ENCODE results near the gene KDM4D. TPM values are rescaled to one million over a fixed set of nuclear protein-coding genes. Genes with fewer than 3 reads are reported as not detected.
A peak's percentile ranks its signal among the peaks of the same experiment; 100 is the strongest.
"Not testable (repeated sequence)": the region's sequence is repeated elsewhere in the genome, so short reads cannot be mapped to it uniquely, and the experiment has no call there.

Gene KDM4D
- total RNA-seq, 1 experiment from 2014 or later, result 2.4 TPM

GRCh38 chr11:94928117-94928990, 45.2 kb upstream of the KDM4D start:
- no peaks in the 10 kb centered on the region for H3K27me3 Mint-ChIP-seq (ENCODE audit: low read depth)
- H3K4me1 Mint-ChIP-seq, result peaks cover 14% of the 10 kb centered on the region
- ChIA-PET CTCF (interaction anchor here (1.2 kb wide), 1 partner anchor 305 kb away, joined by 4 read pairs; no protein-coding TSS in a partner anchor), POLR2A (interaction anchor here (0.6 kb wide), 1 partner anchor 1135 kb away, joined by 7 read pairs; no protein-coding TSS in a partner anchor)
- no peak for ATAC-seq
- peaks cover 4% of the 10 kb centered on the region for H3K9me3 Mint-ChIP-seq
- no peak for DNase-seq (ENCODE audit: low spot score)
- no peak overlapping the region for H3K27ac Mint-ChIP-seq
- H3K4me3 Mint-ChIP-seq, result no peak overlapping the region
- TF ChIP-seq CDX4 (CRISPR knock-in tag; IDR thresholded peaks at IDR 0.05; ENCODE audit: borderline replicate concordance) (no peak), ELF4 (CRISPR knock-in tag; IDR thresholded peaks at IDR 0.05; ENCODE audit: low read depth) (no peak), ZBTB43 (CRISPR knock-in tag; IDR thresholded peaks at IDR 0.05) (no peak), FOXP4 (CRISPR knock-in tag; IDR thresholded peaks at IDR 0.05) (no peak), RORB (CRISPR knock-in tag; IDR thresholded peaks at IDR 0.05) (no peak), ZBTB21 (CRISPR knock-in tag; IDR thresholded peaks at IDR 0.05; ENCODE audit: borderline replicate concordance) (no peak)
- no peaks in the 10 kb centered on the region for H3K36me3 Mint-ChIP-seq

- CTCF ChIA-PET; H3K27ac Mint-ChIP-seq; H3K9me3 Mint-ChIP-seq; ATAC-seq; H3K4me3 Mint-ChIP-seq; H3K36me3 Mint-ChIP-seq; POLR2A ChIA-PET; DNase-seq (ENCODE audit: low spot score); H3K27me3 Mint-ChIP-seq (ENCODE audit: low read depth): not testable (repeated sequence)
- peaks cover 31% of the 10 kb centered on the region for H3K4me1 Mint-ChIP-seq
Observed at GRCh38 chr11:94932072-94932471, 41.4 kb upstream of the KDM4D start.

- H3K9me3 Mint-ChIP-seq, result peaks cover 4% of the 10 kb centered on the region
- no peak for ATAC-seq
- H3K27ac Mint-ChIP-seq, result no peak overlapping the region
- ChIA-PET POLR2A (no interaction called here), CTCF (no interaction called here)
- DNase-seq (ENCODE audit: low spot score), result no peak
- no peak overlapping the region for H3K4me3 Mint-ChIP-seq
- no peaks in the 10 kb centered on the region for H3K36me3 Mint-ChIP-seq
- TF ChIP-seq NR3C1 (CRISPR knock-in tag; conservative IDR thresholded peaks at IDR 0.05; ENCODE audit: low read depth), result no peak
- TF ChIP-seq SP1 (CRISPR knock-in tag; conservative IDR thresholded peaks at IDR 0.05), result no peak
- TF ChIP-seq TCF7 (CRISPR knock-in tag; IDR thresholded peaks at IDR 0.05; ENCODE audit: low read depth), result no peak
- TF ChIP-seq CREB1 (CRISPR knock-in tag; IDR thresholded peaks at IDR 0.05), result no peak
- no peak for TF ChIP-seq ELF4 (CRISPR knock-in tag; IDR thresholded peaks at IDR 0.05; ENCODE audit: low read depth)
- no peaks in the 10 kb centered on the region for H3K27me3 Mint-ChIP-seq (ENCODE audit: low read depth)
- H3K4me1 Mint-ChIP-seq, result peaks cover 30% of the 10 kb centered on the region
Observed at GRCh38 chr11:94932503-94932902, 41.0 kb upstream of the KDM4D start.

- ChIA-PET CTCF (interaction anchor here (0.7 to 1.2 kb wide), 2 partner anchors 36 to 201 kb away, joined by 3 to 7 read pairs; no protein-coding TSS in a partner anchor), POLR2A (no interaction called here)
- no peaks in the 10 kb centered on the region for H3K36me3 Mint-ChIP-seq
- H3K4me1 Mint-ChIP-seq, result peaks cover 30% of the 10 kb centered on the region
- peaks cover 4% of the 10 kb centered on the region for H3K9me3 Mint-ChIP-seq
- TF ChIP-seq HMGXB4 (CRISPR knock-in tag; IDR thresholded peaks at IDR 0.05) (no peak), CREB1 (CRISPR knock-in tag; IDR thresholded peaks at IDR 0.05) (no peak), ZNF512 (CRISPR knock-in tag; IDR thresholded peaks at IDR 0.05; ENCODE audit: borderline replicate concordance) (no peak), ZNF396 (CRISPR knock-in tag; IDR thresholded peaks at IDR 0.05; ENCODE audit: borderline replicate concordance) (no peak), USF2 (CRISPR knock-in tag; IDR thresholded peaks at IDR 0.05) (no peak), ZNF671 (CRISPR knock-in tag; IDR thresholded peaks at IDR 0.05) (no peak), ZNF423 (CRISPR knock-in tag; IDR thresholded peaks at IDR 0.05) (peak; percentile 58; the same call in 1 of the 2 replicates)
- H3K27ac Mint-ChIP-seq, result no peak overlapping the region
- H3K4me3 Mint-ChIP-seq, result no peak overlapping the region
- ATAC-seq, result no peak; the same call in 1 of the 2 replicates
- DNase-seq (ENCODE audit: low spot score), result no peak
- no peaks in the 10 kb centered on the region for H3K27me3 Mint-ChIP-seq (ENCODE audit: low read depth)
Observed at GRCh38 chr11:94933223-94934130, 40.0 kb upstream of the KDM4D start.
